Activated T-cell treated with anti-CD3 and anti-CD28 coated beads for 48 hours (primary cell): ENCODE data around the gene ZNF614.
"Not testable (repeated sequence)": the region's sequence is repeated elsewhere in the genome, so short reads cannot be mapped to it uniquely, and the experiment has no call there.

ENCODE experiments used
- DNase-seq: peaks from one replicate; pipeline ENCODE4 v3.0.0-alpha.2; 2020; ENCODE audit warnings: low read depth

Gene ZNF614

DNA sequence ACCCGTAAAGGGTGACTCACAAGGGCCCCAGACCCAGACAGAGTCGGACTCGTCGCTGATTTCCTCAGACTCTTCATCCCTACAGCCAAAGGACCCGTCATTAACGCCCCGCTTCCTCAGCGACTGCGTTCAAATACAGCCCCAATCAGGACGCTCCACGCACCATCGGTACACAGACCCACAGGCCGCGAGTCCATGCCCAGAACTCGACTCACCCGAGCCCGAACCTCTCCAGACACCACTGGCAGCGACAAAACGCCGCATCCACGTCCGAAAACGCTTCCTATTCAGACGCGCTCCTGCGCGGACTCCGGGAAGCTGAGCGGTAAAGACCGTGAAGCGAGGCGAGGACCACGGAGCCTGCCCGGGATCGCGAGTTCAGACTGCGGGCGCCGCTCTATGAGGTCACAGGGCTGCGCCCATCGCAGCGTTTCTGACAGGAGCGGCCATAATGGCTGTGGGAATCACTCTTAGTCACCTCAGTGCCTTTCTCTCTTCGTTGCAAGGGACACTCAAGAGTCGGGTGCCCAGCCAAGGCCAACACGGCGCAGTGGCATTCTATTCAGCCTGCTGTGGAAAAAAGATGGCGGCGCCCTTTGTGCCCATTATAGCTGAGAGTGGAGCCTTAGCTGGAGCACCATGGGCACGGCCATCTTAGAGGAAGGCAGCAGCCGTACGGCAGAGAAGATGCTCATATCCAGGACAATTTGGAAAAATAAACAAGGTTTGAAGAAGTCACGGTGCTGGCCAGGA is at the start of gene ZNF614:
TSS of gene ZNF614 (minus strand) at position 353 of the 753 bp plus-strand sequence. CDS start 2,634 bp downstream, outside the sequence.
- DNase-seq = peak; percentile 83

DNA sequence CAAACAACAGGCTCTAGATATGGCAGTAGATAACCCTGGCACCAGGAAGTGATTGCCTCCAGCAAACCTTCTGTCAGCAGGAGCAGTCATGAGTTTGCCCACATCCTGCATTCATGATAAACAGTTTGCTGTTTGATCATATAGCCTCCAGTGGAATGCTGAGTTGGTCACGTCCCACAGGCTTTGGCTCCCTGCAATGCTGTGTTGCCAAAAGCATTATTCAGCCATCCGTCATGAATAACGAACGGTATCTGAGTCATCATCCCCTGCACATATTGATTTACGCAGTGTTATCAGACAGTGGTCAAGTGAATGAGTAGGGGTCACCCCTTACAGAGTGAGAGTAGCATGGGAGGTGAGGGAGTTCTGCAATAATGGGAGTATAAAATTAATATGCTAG is 42.3 kb upstream of the ZNF614 start:
- no peak for DNase-seq

DNA sequence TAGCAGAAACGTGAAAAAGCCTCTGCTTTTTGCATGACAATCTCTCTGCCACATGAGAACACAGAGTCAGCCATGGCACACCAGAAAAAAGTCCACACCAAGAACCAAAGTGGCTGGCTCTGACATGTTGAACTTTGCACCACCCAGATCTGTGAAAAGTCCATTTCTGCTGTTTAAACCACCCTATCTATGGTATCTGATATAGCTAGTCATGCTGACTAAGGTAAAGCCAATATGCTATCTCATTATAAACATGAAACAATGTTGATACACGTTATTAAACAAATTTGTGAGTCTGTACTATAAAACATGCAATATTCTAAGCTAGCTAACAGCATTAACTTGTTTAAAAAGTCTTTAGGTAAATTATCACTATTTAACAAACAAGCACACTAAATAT is 41.5 kb upstream of the ZNF614 start:
- DNase-seq = no peak

GRCh38 chr19:52066258-52066863 is 38.2 kb upstream of the ZNF614 start:
- DNase-seq = no peak

- DNase-seq = no peak
These were observed 37.2 kb upstream of the ZNF614 start for GRCh38 chr19:52065399-52065798.

DNA sequence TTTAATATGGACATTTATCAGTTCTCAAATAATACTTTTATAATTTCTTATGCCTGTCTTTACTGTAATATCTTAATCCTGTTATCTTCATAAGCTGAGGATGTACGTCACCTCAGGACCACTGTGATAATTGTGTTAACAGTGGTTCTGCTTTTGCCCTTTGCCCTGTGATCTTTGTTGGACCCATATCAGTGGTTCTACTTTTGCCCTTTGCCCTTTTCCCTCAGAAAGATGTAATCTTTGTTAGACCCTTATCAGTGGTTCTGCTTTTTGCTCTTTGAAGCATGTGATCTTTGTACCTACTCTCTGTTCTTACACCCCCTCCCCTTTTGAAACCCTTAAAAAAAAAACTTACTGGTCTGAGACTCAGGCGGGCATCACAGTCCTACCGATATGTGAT is 28.3 kb upstream of the ZNF614 start:
- DNase-seq = not testable (repeated sequence)

- not testable (repeated sequence) for DNase-seq
These were observed 23.6 kb upstream of the ZNF614 start for GRCh38 chr19:52051736-52052135.

GRCh38 chr19:52048555-52049501 is 20.6 kb upstream of the ZNF614 start, which contains the start of gene ZNF432:
ZNF432 (minus strand) TSS chr19:52048838; CDS start chr19:52046868, 1,970 bp downstream.
- peak; percentile 76 for DNase-seq

DNA sequence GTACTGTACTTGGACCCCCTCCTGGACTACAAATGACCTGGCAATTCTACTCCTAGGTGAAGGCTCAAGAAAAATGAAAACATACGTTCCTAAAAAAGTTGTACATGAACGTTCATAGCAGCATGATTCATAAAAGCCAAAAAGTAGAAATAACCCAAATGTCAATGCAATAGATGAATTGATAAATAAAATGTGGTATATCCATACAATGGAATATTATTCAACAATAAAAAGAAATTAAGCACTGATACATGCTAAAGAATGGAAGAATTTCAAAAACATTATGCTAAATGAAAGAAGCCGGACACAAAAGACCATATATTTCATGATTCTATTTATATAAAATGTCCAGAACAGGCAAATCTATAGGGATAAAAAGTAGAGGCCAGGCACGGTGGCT is 11.0 kb upstream of the ZNF614 start:
- no peak for DNase-seq

- DNase-seq = no peak
These were observed 6.0 kb upstream of the ZNF614 start for GRCh38 chr19:52034051-52034728.

- DNase-seq = no peak
These were observed 573 bp upstream of the ZNF614 start for GRCh38 chr19:52028780-52029123.

GRCh38 chr19:52026255-52026990 is 1.8 kb downstream of the ZNF614 start:
- DNase-seq = not testable (repeated sequence)

- not testable (repeated sequence) for DNase-seq
These were observed 3.7 kb downstream of the ZNF614 start for GRCh38 chr19:52024478-52024877.

- DNase-seq = no peak
These were observed 6.0 kb downstream of the ZNF614 start for GRCh38 chr19:52022193-52022592.

GRCh38 chr19:52020506-52020905 is 7.7 kb downstream of the ZNF614 start:
- DNase-seq = no peak

- DNase-seq = no peak
These were observed 17.5 kb downstream of the ZNF614 start for GRCh38 chr19:52010674-52011073.

- DNase-seq = peak; percentile 81
These were observed 20.2 kb downstream of the ZNF614 start, which contains the start of gene ZNF615 for GRCh38 chr19:52007806-52008557. ZNF615 (minus strand) TSS chr19:52008211; CDS start chr19:52003711, 4,500 bp downstream.

DNA sequence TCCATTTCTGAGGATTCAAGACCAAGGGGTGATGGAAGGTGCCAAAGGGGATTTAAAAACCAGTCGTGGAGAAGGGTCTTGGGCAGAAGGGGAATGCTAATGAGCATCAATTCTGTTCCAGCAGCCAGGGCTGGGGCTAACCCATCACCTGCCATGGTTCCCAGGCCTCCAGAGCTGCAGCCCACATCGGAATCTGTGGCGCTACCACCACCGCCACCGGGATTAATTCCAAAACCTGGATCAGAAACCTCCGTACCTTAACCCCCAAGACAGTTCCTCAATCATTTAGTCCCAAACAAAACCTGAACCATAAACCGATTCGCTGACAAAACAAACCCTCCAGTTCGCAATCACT is 20.8 kb downstream of the ZNF614 start:
- no peak for DNase-seq

DNA sequence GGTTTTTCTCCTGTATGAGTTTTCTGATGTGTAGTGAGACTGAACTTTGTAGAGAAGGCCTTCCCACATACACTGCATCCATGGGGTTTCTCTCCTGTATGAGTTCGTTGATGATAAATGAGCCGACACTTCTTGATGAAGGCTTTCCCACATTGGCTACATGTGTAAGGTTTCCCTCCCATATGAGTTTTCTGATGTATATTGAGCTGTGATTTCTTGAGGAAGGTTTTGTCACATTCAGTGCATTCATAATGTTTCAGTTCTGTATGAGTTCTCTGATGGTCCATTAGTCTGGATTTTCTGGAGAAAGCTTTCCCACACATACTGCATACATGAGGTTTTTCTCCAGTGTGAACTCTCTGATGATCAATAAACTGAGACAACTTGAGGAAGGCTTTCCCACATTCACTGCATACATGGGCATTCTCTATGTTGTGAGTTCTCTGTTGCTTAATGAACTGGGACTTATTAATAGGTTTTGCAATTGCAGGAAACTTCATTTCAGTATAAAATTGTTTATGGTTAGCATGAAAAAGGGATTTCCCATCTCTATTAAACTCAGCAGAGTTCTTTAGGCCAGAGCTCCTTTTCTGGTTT is 34.0 kb downstream of the ZNF614 start:
- no peak for DNase-seq

- DNase-seq = no peak
These were observed 34.8 kb downstream of the ZNF614 start for GRCh38 chr19:51993422-51993821.
